ENCODE data around the gene INSYN2B.
"Not testable (repeated sequence)": the region's sequence is repeated elsewhere in the genome, so short reads cannot be mapped to it uniquely, and the experiment has no call there.

Gene INSYN2B

GRCh38 chr5:169971780-169972179 lies 8.5 kb downstream of the INSYN2B start:
- DNase-seq (ENCODE audit: low spot score) = no peak

GRCh38 chr5:169970911-169971765 lies 9.2 kb downstream of the INSYN2B start:
- no peak for DNase-seq (ENCODE audit: low spot score)

- DNase-seq (ENCODE audit: low spot score) = no peak
Observed at GRCh38 chr5:169970339-169970738, 10.0 kb downstream of the INSYN2B start.

- no peak for DNase-seq (ENCODE audit: low spot score)
Observed at GRCh38 chr5:169964246-169964645, 16.0 kb downstream of the INSYN2B start.

GRCh38 chr5:169960659-169961058 lies 19.6 kb downstream of the INSYN2B start:
- DNase-seq (ENCODE audit: low spot score) = no peak

GRCh38 chr5:169958278-169958677 lies 22.0 kb downstream of the INSYN2B start:
- no peak for DNase-seq (ENCODE audit: low spot score)

- DNase-seq (ENCODE audit: low spot score) = no peak
Observed at GRCh38 chr5:169956756-169957155, 23.5 kb downstream of the INSYN2B start.

- DNase-seq (ENCODE audit: low spot score) = no peak
Observed at GRCh38 chr5:169956126-169956525, 24.2 kb downstream of the INSYN2B start.

- DNase-seq (ENCODE audit: low spot score) = no peak
Observed at GRCh38 chr5:169954786-169955185, 25.5 kb downstream of the INSYN2B start.

- DNase-seq (ENCODE audit: low spot score) = not testable (repeated sequence)
Observed at GRCh38 chr5:169953196-169953595, 27.1 kb downstream of the INSYN2B start.

- DNase-seq (ENCODE audit: low spot score) = no peak
Observed at GRCh38 chr5:169950333-169950732, 30.0 kb downstream of the INSYN2B start.

- DNase-seq (ENCODE audit: low spot score) = no peak
Observed at GRCh38 chr5:169946743-169947295, 33.5 kb downstream of the INSYN2B start.

GRCh38 chr5:169945831-169946261 lies 34.4 kb downstream of the INSYN2B start:
- DNase-seq (ENCODE audit: low spot score) = no peak

GRCh38 chr5:169944922-169945680 lies 35.2 kb downstream of the INSYN2B start:
- DNase-seq (ENCODE audit: low spot score) = no peak

- no peak for DNase-seq (ENCODE audit: low spot score)
Observed at GRCh38 chr5:169944115-169944514, 36.2 kb downstream of the INSYN2B start.

- no peak for DNase-seq (ENCODE audit: low spot score)
Observed at GRCh38 chr5:169943026-169943425, 37.3 kb downstream of the INSYN2B start.

GRCh38 chr5:169942181-169942580 lies 38.1 kb downstream of the INSYN2B start:
- no peak for DNase-seq (ENCODE audit: low spot score)

GRCh38 chr5:169941542-169941941 lies 38.8 kb downstream of the INSYN2B start:
- DNase-seq (ENCODE audit: low spot score) = no peak

GRCh38 chr5:169939731-169940130 lies 40.6 kb downstream of the INSYN2B start:
- no peak for DNase-seq (ENCODE audit: low spot score)

- DNase-seq (ENCODE audit: low spot score) = no peak
Observed at GRCh38 chr5:169938439-169938838, 41.9 kb downstream of the INSYN2B start.

GRCh38 chr5:169935762-169936161 lies 44.5 kb downstream of the INSYN2B start:
- no peak for DNase-seq (ENCODE audit: low spot score)

- no peak for DNase-seq (ENCODE audit: low spot score)
Observed at GRCh38 chr5:169934990-169935389, 45.3 kb downstream of the INSYN2B start.

GRCh38 chr5:169933616-169934015 lies 46.7 kb downstream of the INSYN2B start:
- DNase-seq (ENCODE audit: low spot score) = no peak

Measured in HuH-7 (cell line).